ENCODE results near the gene EHD2.
"Not testable (repeated sequence)": the region's sequence is repeated elsewhere in the genome, so short reads cannot be mapped to it uniquely, and the experiment has no call there.

EHD2 gene

GRCh38 chr19:47752440-47753211 lies 39.4 kb downstream of the EHD2 start:
- no peak for DNase-seq

- no peak for DNase-seq
Measured at GRCh38 chr19:47754206-47755064, 41.2 kb downstream of the EHD2 start.

GRCh38 chr19:47755065-47755761 lies 42.0 kb downstream of the EHD2 start:
- DNase-seq = no peak

GRCh38 chr19:47755762-47756626 lies 42.8 kb downstream of the EHD2 start:
- no peak for DNase-seq

- no peak for DNase-seq
Measured at GRCh38 chr19:47756627-47756929, 43.4 kb downstream of the EHD2 start.

GRCh38 chr19:47756953-47757608 lies 43.9 kb downstream of the EHD2 start:
- DNase-seq = no peak

GRCh38 chr19:47757617-47758442 lies 44.6 kb downstream of the EHD2 start:
- DNase-seq = no peak

GRCh38 chr19:47758443-47758804 lies 45.2 kb downstream of the EHD2 start:
- no peak for DNase-seq

- no peak for DNase-seq
Measured at GRCh38 chr19:47760632-47760999, 47.4 kb downstream of the EHD2 start.

- DNase-seq = no peak
Measured at GRCh38 chr19:47761566-47761965, 48.3 kb downstream of the EHD2 start.

GRCh38 chr19:47762151-47762550 lies 48.9 kb downstream of the EHD2 start:
- no peak for DNase-seq

GRCh38 chr19:47762615-47763308 lies 49.5 kb downstream of the EHD2 start:
- no peak for DNase-seq

- not testable (repeated sequence) for DNase-seq
Measured at GRCh38 chr19:47764705-47765104, 51.5 kb downstream of the EHD2 start.

- peak; percentile 44 for DNase-seq
Measured at GRCh38 chr19:47765523-47766358, 52.5 kb downstream of the EHD2 start.

GRCh38 chr19:47766359-47766620 lies 53.1 kb downstream of the EHD2 start:
- no peak for DNase-seq

- DNase-seq = no peak
Measured at GRCh38 chr19:47766670-47767069, 53.4 kb downstream of the EHD2 start.

GRCh38 chr19:47767349-47767748 lies 54.1 kb downstream of the EHD2 start:
- no peak for DNase-seq

GRCh38 chr19:47768604-47769003 lies 55.4 kb downstream of the EHD2 start:
- DNase-seq = no peak

GRCh38 chr19:47769534-47769933 lies 56.3 kb downstream of the EHD2 start:
- DNase-seq = no peak

- not testable (repeated sequence) for DNase-seq
Measured at GRCh38 chr19:47771291-47771690, 58.1 kb downstream of the EHD2 start.
